Measurements from ENCODE around the gene ATF7IP.

- TF ChIP-seq CTCF (IDR thresholded peaks at IDR 0.05) (no peak), ZFX (IDR thresholded peaks at IDR 0.05; ENCODE audit: borderline replicate concordance) (no peak)
Observed at GRCh38 chr12:14514946-14515345, 149.5 kb downstream of the ATF7IP start.

Data from 22Rv1 (cell line).